PC-9 (cell line): ENCODE measurements around the gene RAET1L. TPM values are rescaled to one million over a fixed set of nuclear protein-coding genes. Genes with fewer than 3 reads are reported as not detected.
"Not testable (repeated sequence)": the region's sequence is repeated elsewhere in the genome, so short reads cannot be mapped to it uniquely, and the experiment has no call there.

Experiments
- BruUV-seq: library from RNA; stranded (reverse); fragments of 400-500 nt; replicated peaks from 2 replicates; lab custom pipeline; 2021; lab: Mats Ljungman, UMichigan
- CTCF ChIA-PET: fragments of 300-600 bp; sonication (Branson Sonifier 250); formaldehyde crosslinking; loops from one replicate; lab custom pipeline; 2022; ENCODE audit warnings: antibody characterized with exemption; lab: Charles Lee
- POLR2A ChIA-PET: fragments of 300-600 bp; sonication (Branson Sonifier 250); formaldehyde crosslinking; loops from one replicate; lab custom pipeline; 2022; ENCODE audit warnings: antibody characterized with exemption; ENCODE audit not compliant: unreplicated experiment; lab: Charles Lee
- DNase-seq, 2 experiments: peaks; one replicate each; pipeline versions ENCODE4 v3.0.0 to v3.0.0-alpha.2; 2015 to 2022; ENCODE audit warnings: mixed read lengths in 1 of 2
- H2AFZ ChIP-seq: fragments of 200-600 bp; sonication (generic); 2 replicates; pipeline ENCODE4 v1.8.1; 2017; ENCODE audit warnings: antibody characterized with exemption
- H3F3A ChIP-seq: fragments of 200-600 bp; sonication (generic); 2 replicates; pipeline ENCODE4 v1.8.1; 2017; ENCODE audit warnings: antibody characterized with exemption, mild to moderate bottlenecking, low read depth; ENCODE audit not compliant: insufficient read depth
- H3K27ac ChIP-seq: fragments of 200-600 bp; sonication (generic); 2 replicates; pipeline ENCODE4 v1.6.1; 2016; ENCODE audit warnings: mixed run types
- H3K27me3 ChIP-seq: fragments of 200-600 bp; sonication (generic); 2 replicates; pipeline ENCODE4 v1.6.1; 2016; ENCODE audit warnings: low read depth, mixed run types; ENCODE audit not compliant: insufficient read depth
- H3K36me3 ChIP-seq: fragments of 200-600 bp; sonication (generic); 2 replicates; pipeline ENCODE4 v1.6.1; 2016; ENCODE audit warnings: low read depth, mixed run types
- H3K4me1 ChIP-seq: fragments of 200-600 bp; sonication (generic); replicated peaks from 2 replicates; pipeline ENCODE4 v1.6.1; 2016; ENCODE audit warnings: mixed run types; ENCODE audit not compliant: insufficient read depth
- H3K4me2 ChIP-seq: fragments of 200-600 bp; sonication (generic); 2 replicates; pipeline ENCODE4 v1.6.1; 2017; ENCODE audit warnings: mixed run types
- H3K4me3 ChIP-seq: fragments of 200-600 bp; sonication (generic); 2 replicates; pipeline ENCODE4 v1.6.1; 2016; ENCODE audit warnings: mixed run types
- H3K79me2 ChIP-seq: fragments of 200-600 bp; sonication (generic); 2 replicates; pipeline ENCODE4 v1.6.1; 2017; ENCODE audit warnings: low read depth, mixed run types
- H3K9me2 ChIP-seq: fragments of 200-600 bp; sonication (generic); 2 replicates; pipeline ENCODE4 v1.8.1; 2017; ENCODE audit warnings: mild to moderate bottlenecking; ENCODE audit not compliant: insufficient read depth
- H3K9me3 ChIP-seq: fragments of 200-600 bp; sonication (generic); 2 replicates; pipeline ENCODE4 v1.8.1; 2016; ENCODE audit warnings: low read depth; ENCODE audit not compliant: insufficient read depth
- H4K20me1 ChIP-seq: fragments of 200-600 bp; sonication (generic); 2 replicates; pipeline ENCODE4 v1.8.1; 2017; ENCODE audit not compliant: insufficient read depth
- CTCF ChIP-seq: fragments of 200-600 bp; sonication (generic); conservative IDR thresholded peaks from 2 replicates; pipeline ENCODE4 v1.6.1; 2017; ENCODE audit warnings: mixed run types, antibody characterized with exemption, mild to moderate bottlenecking, moderate library complexity
- EZH2 ChIP-seq: fragments of 200-600 bp; sonication (generic); IDR thresholded peaks from 2 replicates; pipeline ENCODE4 v1.8.0; 2017; ENCODE audit warnings: antibody characterized with exemption, low read depth
- intact Hi-C: fragments of 100-400 bp; cut with micrococcal nuclease; formaldehyde crosslinking; loops from one replicate; pipeline ENCODE4 v1.10.0; 2022; ENCODE audit not compliant: unreplicated experiment
- total RNA-seq: library from RNA; stranded (reverse); gene quantifications from 2 replicates; pipeline ENCODE4 v1.2.3, GENCODE V29; 2021

RAET1L gene
- total RNA-seq, 1 experiment from 2014 or later, result 1.2 TPM

GRCh38 chr6:150004101-150004782 is 21.1 kb downstream of the RAET1L start:
- no peaks in the 10 kb centered on the region for H3F3A ChIP-seq
- no peak overlapping the region for H3K27ac ChIP-seq
- H3K79me2 ChIP-seq, result no peaks in the 10 kb centered on the region
- DNase-seq, result no peak
- H3K4me1 ChIP-seq, result peaks cover 16% of the 10 kb centered on the region
- H2AFZ ChIP-seq, result peak overlapping the region; percentile 92
- intact Hi-C loops, result loop anchor here (2.0 kb wide), 1 partner anchor 69 kb away; no protein-coding TSS in a partner anchor
- H3K27me3 ChIP-seq, result no peaks in the 10 kb centered on the region
- POLR2A ChIA-PET, result interaction anchor here (0.6 kb wide), 1 partner anchor 164 kb away, joined by 3 read pairs; no protein-coding TSS in a partner anchor
- H3K4me2 ChIP-seq, result peak overlapping the region; percentile 79
- peak overlapping the region; percentile 60 for H3K4me3 ChIP-seq
- no peaks in the 10 kb centered on the region for H3K36me3 ChIP-seq
- TF ChIP-seq EZH2, result no peak
- no peak for TF ChIP-seq CTCF
- CTCF ChIA-PET, result interaction anchor here (0.6 kb wide), 1 partner anchor 413 kb away, joined by 5 read pairs; no protein-coding TSS in a partner anchor
- no peaks in the 10 kb centered on the region for H3K9me3 ChIP-seq
- no peaks in the 10 kb centered on the region for H3K9me2 ChIP-seq
- no TSS peak for BruUV-seq
- H4K20me1 ChIP-seq, result no peaks in the 10 kb centered on the region

GRCh38 chr6:150003599-150003998 is 21.7 kb downstream of the RAET1L start:
- H3K27ac ChIP-seq, BruUV-seq, H3K4me3 ChIP-seq, H2AFZ ChIP-seq, H3K9me2 ChIP-seq, CTCF ChIA-PET, DNase-seq, H3K79me2 ChIP-seq, H3K36me3 ChIP-seq, H3K4me2 ChIP-seq, H3F3A ChIP-seq, intact Hi-C loops, POLR2A ChIA-PET, H3K27me3 ChIP-seq, H4K20me1 ChIP-seq, H3K9me3 ChIP-seq: not testable (repeated sequence)
- peaks cover 11% of the 10 kb centered on the region for H3K4me1 ChIP-seq

- CTCF ChIA-PET, result no interaction called here
- DNase-seq, result no peak
- Histone ChIP-seq H3K9me3 (no peaks in the 10 kb centered on the region), H3K36me3 (no peaks in the 10 kb centered on the region), H4K20me1 (no peaks in the 10 kb centered on the region), H3K4me3 (no peak overlapping the region), H3F3A (no peaks in the 10 kb centered on the region), H3K79me2 (no peaks in the 10 kb centered on the region), H3K27me3 (no peaks in the 10 kb centered on the region), H3K4me2 (no peak overlapping the region), H3K9me2 (no peaks in the 10 kb centered on the region), H2AFZ (no peak overlapping the region), H3K4me1 (peaks cover 7% of the 10 kb centered on the region), H3K27ac (no peak overlapping the region)
- intact Hi-C loops, result no loop called here
- POLR2A ChIA-PET, result interaction anchor here (0.6 kb wide), 1 partner anchor 256 kb away, joined by 3 read pairs; no protein-coding TSS in a partner anchor
- no peak for TF ChIP-seq CTCF
- no peak for TF ChIP-seq EZH2
- BruUV-seq, result no TSS peak
These were observed 22.6 kb downstream of the RAET1L start for GRCh38 chr6:150002710-150003109.
